Measurements from ENCODE around the gene TMEM131L. TPM values are rescaled to one million over a fixed set of nuclear protein-coding genes. Genes with fewer than 3 reads are reported as not detected.

The TMEM131L gene
- total RNA-seq, 1 donor from 2014 or later: 18.9 TPM

- peaks cover 16% of the 10 kb centered on the region for H3K4me1 Mint-ChIP-seq (ENCODE audit: low read depth)
- TF ChIP-seq, protein P1, sequence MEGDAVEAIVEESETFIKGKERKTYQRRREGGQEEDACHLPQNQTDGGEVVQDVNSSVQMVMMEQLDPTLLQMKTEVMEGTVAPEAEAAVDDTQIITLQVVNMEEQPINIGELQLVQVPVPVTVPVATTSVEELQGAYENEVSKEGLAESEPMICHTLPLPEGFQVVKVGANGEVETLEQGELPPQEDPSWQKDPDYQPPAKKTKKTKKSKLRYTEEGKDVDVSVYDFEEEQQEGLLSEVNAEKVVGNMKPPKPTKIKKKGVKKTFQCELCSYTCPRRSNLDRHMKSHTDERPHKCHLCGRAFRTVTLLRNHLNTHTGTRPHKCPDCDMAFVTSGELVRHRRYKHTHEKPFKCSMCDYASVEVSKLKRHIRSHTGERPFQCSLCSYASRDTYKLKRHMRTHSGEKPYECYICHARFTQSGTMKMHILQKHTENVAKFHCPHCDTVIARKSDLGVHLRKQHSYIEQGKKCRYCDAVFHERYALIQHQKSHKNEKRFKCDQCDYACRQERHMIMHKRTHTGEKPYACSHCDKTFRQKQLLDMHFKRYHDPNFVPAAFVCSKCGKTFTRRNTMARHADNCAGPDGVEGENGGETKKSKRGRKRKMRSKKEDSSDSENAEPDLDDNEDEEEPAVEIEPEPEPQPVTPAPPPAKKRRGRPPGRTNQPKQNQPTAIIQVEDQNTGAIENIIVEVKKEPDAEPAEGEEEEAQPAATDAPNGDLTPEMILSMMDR (IDR thresholded peaks at IDR 0.05; ENCODE audit: unreplicated experiment): no peak
- no peak for DNase-seq (ENCODE audit: low spot score, unreplicated experiment)
- H3K27ac Mint-ChIP-seq: no peak overlapping the region
- H3K27me3 Mint-ChIP-seq: no peaks in the 10 kb centered on the region
- no peak overlapping the region for H3K4me3 Mint-ChIP-seq (ENCODE audit: low read depth)
- no peaks in the 10 kb centered on the region for H3K9me3 Mint-ChIP-seq (ENCODE audit: low read depth)
- peaks cover 2% of the 10 kb centered on the region for H3K36me3 Mint-ChIP-seq (ENCODE audit: insufficient read depth)
These were observed 61.5 kb downstream of the TMEM131L start for GRCh38 chr4:153527690-153528089.

DNA sequence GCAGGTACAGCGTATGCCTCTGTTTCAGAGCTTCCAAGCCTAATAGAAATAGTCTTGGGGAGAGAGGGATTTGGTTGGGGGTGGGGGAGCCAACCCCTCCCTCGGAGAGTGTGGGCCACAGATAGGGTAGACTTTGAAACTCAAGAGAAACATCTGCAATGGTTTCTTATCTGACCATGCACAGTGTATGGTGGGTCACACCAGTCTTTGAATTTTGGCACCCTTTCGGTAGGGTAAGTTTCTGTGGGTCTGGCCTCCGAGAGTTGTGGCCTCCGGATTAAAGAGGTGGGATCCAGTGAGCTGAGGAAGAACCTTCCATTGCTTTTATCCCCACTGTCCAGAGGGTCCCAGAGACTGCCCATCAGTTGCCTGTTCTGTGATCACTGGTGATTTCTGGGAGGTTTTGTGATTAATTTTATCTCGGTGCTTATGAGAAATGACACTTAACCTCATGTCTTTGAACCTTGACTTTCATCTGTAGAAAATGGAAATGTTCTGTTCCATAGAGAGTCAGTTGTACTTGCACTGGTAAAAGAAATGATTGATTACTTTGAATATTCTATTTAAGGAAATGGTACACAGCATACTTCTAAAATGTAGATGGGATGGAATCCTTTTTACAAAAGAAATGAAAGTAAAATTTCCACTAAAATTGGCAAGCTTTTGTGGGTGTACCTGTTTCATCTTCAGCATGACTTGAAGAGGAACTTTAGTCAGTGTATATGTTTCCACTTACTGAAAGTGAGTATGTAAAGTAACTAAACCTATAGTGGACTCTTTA, 62.7 kb downstream of the TMEM131L start:
- no peak for DNase-seq (ENCODE audit: low spot score, unreplicated experiment)
- no peak overlapping the region for H3K27ac Mint-ChIP-seq
- H3K36me3 Mint-ChIP-seq (ENCODE audit: insufficient read depth): peaks cover 2% of the 10 kb centered on the region
- TF ChIP-seq, protein P1 (IDR thresholded peaks at IDR 0.05; ENCODE audit: unreplicated experiment): no peak
- no peaks in the 10 kb centered on the region for H3K9me3 Mint-ChIP-seq (ENCODE audit: low read depth)
- peaks cover 9% of the 10 kb centered on the region for H3K4me1 Mint-ChIP-seq (ENCODE audit: low read depth)
- no peak overlapping the region for H3K4me3 Mint-ChIP-seq (ENCODE audit: low read depth)
- H3K27me3 Mint-ChIP-seq: no peaks in the 10 kb centered on the region

GRCh38 chr4:153529646-153530045, 63.5 kb downstream of the TMEM131L start:
- Mint-ChIP-seq H3K27me3 (no peaks in the 10 kb centered on the region), H3K9me3 (ENCODE audit: low read depth) (no peaks in the 10 kb centered on the region), H3K36me3 (ENCODE audit: insufficient read depth) (peaks cover 3% of the 10 kb centered on the region), H3K27ac (no peak overlapping the region), H3K4me3 (ENCODE audit: low read depth) (no peak overlapping the region), H3K4me1 (ENCODE audit: low read depth) (peaks cover 5% of the 10 kb centered on the region)
- TF ChIP-seq, protein P1 (IDR thresholded peaks at IDR 0.05; ENCODE audit: unreplicated experiment): no peak
- no peak for DNase-seq (ENCODE audit: low spot score, unreplicated experiment)

GRCh38 chr4:153530284-153530999, 64.3 kb downstream of the TMEM131L start:
- Mint-ChIP-seq H3K27me3 (no peaks in the 10 kb centered on the region), H3K9me3 (ENCODE audit: low read depth) (no peaks in the 10 kb centered on the region), H3K4me3 (ENCODE audit: low read depth) (no peak overlapping the region), H3K36me3 (ENCODE audit: insufficient read depth) (peaks cover 3% of the 10 kb centered on the region), H3K4me1 (ENCODE audit: low read depth) (peaks cover 7% of the 10 kb centered on the region), H3K27ac (peak overlapping the region; percentile 5)
- DNase-seq (ENCODE audit: low spot score, unreplicated experiment): no peak
- TF ChIP-seq, protein P1 (IDR thresholded peaks at IDR 0.05; ENCODE audit: unreplicated experiment): no peak

GRCh38 chr4:153531000-153531358, 64.8 kb downstream of the TMEM131L start:
- H3K36me3 Mint-ChIP-seq (ENCODE audit: insufficient read depth): peaks cover 3% of the 10 kb centered on the region
- no peak overlapping the region for H3K4me3 Mint-ChIP-seq (ENCODE audit: low read depth)
- H3K27me3 Mint-ChIP-seq: no peaks in the 10 kb centered on the region
- DNase-seq (ENCODE audit: low spot score, unreplicated experiment): no peak
- no peak overlapping the region for H3K27ac Mint-ChIP-seq
- TF ChIP-seq, protein P1 (IDR thresholded peaks at IDR 0.05; ENCODE audit: unreplicated experiment): no peak
- no peaks in the 10 kb centered on the region for H3K9me3 Mint-ChIP-seq (ENCODE audit: low read depth)
- H3K4me1 Mint-ChIP-seq (ENCODE audit: low read depth): peaks cover 11% of the 10 kb centered on the region

All from progenitor cell of endocrine pancreas (in vitro differentiated cells).